Mucosa of rectum (tissue), 2 donors: ENCODE measurements around the gene ITGB2.

Experiments
- H3K27ac ChIP-seq, 2 donors: one replicate each; pipeline ENCODE4 v1.7.0; 2013; ENCODE audit warnings: inconsistent platforms in 2 of 2, low read depth in 2 of 2, low read length in 2 of 2
- H3K27me3 ChIP-seq, 2 donors: one replicate each; pipeline ENCODE4 v1.7.0; 2013; ENCODE audit warnings: low read length in 2 of 2; ENCODE audit not compliant: control insufficient read depth in 2 of 2, insufficient read depth in 2 of 2
- H3K36me3 ChIP-seq, 2 donors: one replicate each; pipeline ENCODE4 v1.7.0; 2013; ENCODE audit warnings: low read length in 2 of 2; ENCODE audit not compliant: control insufficient read depth in 2 of 2, insufficient read depth in 2 of 2
- H3K4me1 ChIP-seq, 2 donors: one replicate each; pipeline ENCODE4 v1.7.0; 2013; ENCODE audit warnings: low read length in 2 of 2, mild to moderate bottlenecking in 1 of 2; ENCODE audit not compliant: control insufficient read depth in 2 of 2, insufficient read depth in 2 of 2
- H3K4me3 ChIP-seq, 2 donors: one replicate each; pipeline ENCODE4 v1.7.0; 2013; ENCODE audit warnings: low read length in 2 of 2
- H3K9ac ChIP-seq, 2 donors: one replicate each; pipeline ENCODE4 v1.7.0; 2013; ENCODE audit warnings: low read length in 2 of 2, low read depth in 1 of 2, mild to moderate bottlenecking in 1 of 2
- H3K9me3 ChIP-seq, 2 donors: one replicate each; pipeline ENCODE4 v1.7.0; 2013; ENCODE audit warnings: low read length in 2 of 2; ENCODE audit not compliant: control insufficient read depth in 2 of 2
- donor health status: healthy.
- donor health status: Normal muscosa, but diverticular disease.

Gene ITGB2

DNA sequence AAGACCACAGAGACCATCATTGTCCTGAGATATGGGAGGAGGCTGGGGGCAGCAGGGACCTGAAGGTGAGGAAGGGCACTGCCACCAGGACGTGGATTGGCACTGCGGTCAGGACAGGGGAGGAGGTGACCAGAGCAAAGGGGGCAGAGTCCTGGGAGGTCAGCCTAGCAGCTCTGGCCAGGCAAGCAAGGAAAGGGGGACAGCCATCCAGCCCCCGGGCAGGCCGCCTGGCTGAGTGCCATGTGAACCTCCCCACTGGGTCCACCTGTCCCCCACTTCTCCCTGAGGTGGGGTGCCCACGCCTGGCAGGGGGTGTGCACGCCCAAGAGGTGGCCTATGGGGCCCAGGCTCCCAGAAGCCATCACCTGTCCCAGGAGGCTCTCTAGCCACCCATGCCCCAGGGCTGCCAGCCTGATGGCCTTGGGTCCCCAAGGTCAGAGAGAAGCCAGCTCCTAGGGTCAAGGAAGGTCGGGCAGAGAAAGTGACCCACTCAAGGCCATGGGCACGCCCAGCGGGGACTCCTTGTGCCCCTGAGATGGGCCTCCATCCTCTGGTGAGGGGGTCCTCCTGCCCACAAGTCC, 29.6 kb downstream of the ITGB2 start:
- Histone ChIP-seq H3K27me3 (no peaks in the 10 kb centered on the region), H3K4me3 (no peak overlapping the region), H3K4me1 (peaks cover 0 to 2% of the 10 kb centered on the region in 2 donors), H3K27ac (no peak overlapping the region), H3K36me3 (no peaks in the 10 kb centered on the region), H3K9ac (no peak overlapping the region), H3K9me3 (no peaks in the 10 kb centered on the region)

DNA sequence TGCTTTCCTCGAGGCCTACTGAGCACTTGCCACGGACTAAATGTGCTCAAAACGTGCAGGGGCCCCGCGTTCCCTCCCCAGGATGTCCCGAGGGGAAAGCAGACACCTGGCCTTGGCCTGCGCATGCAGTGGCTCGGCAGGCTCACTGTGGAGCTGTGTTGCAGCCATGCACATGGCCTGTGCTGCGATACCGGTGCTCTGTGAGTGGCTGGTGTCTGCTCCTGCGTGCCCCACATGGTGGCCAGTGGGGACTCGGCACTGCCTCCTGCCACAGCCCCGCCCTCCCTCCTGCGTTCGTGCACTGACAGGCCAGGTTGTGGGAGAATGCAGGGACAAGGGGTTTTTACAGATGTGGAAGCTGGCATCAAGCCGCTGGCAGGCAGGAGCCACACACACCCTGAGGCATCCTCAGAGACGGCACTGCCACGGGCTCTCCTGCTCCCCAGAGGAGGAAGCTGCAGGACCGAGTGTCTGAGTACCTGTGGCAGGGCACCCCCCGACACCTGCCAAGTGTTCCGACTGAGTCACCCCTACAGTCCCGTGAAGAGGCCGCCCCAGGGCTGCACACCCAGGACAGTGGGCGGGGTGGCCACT, 30.3 kb downstream of the ITGB2 start:
- Histone ChIP-seq H3K27ac (no peak overlapping the region), H3K4me1 (peaks cover 0 to 2% of the 10 kb centered on the region in 2 donors), H3K9me3 (no peaks in the 10 kb centered on the region), H3K36me3 (no peaks in the 10 kb centered on the region), H3K4me3 (no peak overlapping the region), H3K9ac (no peak overlapping the region), H3K27me3 (no peaks in the 10 kb centered on the region)

DNA sequence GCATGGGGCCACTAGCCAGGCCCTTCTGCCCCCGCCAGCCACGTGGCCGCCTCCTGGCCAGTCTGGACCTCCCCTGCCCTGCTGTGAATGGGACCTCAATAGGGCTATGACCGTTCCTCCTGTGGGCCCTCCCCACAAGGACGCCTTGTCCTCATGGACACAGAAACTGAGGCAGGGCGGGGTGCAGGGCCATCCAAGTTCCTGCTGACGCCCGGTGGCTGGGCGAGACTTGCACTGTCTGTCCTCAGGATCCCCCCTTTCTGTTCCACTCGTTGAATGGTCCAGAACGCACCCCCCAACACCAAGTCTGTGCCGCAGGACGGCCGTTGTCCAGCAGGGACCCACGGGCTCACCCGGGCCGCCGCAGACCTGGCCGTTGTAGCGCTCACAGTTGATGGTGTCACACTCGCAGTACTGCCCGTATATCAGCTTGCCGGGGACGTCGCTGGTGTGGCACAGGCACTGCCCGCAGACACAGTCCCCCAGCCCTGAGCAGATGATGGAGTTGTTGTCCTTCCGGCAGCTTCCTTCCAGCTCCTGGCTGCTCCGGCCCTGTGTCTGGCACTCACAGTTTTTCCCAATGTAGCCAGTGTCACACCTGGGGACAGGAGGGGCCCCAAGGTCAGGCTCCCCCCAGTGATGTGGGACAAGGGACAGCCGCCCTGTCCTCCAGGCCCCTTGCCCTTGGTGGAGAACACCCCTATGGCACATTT, 30.9 kb downstream of the ITGB2 start:
- no peak overlapping the region for H3K27ac ChIP-seq
- no peaks in the 10 kb centered on the region for H3K9me3 ChIP-seq
- no peaks in the 10 kb centered on the region for H3K27me3 ChIP-seq
- H3K4me3 ChIP-seq: no peak overlapping the region
- no peaks in the 10 kb centered on the region for H3K36me3 ChIP-seq
- no peak overlapping the region for H3K9ac ChIP-seq
- H3K4me1 ChIP-seq: peaks cover 0 to 2% of the 10 kb centered on the region in 2 donors

DNA sequence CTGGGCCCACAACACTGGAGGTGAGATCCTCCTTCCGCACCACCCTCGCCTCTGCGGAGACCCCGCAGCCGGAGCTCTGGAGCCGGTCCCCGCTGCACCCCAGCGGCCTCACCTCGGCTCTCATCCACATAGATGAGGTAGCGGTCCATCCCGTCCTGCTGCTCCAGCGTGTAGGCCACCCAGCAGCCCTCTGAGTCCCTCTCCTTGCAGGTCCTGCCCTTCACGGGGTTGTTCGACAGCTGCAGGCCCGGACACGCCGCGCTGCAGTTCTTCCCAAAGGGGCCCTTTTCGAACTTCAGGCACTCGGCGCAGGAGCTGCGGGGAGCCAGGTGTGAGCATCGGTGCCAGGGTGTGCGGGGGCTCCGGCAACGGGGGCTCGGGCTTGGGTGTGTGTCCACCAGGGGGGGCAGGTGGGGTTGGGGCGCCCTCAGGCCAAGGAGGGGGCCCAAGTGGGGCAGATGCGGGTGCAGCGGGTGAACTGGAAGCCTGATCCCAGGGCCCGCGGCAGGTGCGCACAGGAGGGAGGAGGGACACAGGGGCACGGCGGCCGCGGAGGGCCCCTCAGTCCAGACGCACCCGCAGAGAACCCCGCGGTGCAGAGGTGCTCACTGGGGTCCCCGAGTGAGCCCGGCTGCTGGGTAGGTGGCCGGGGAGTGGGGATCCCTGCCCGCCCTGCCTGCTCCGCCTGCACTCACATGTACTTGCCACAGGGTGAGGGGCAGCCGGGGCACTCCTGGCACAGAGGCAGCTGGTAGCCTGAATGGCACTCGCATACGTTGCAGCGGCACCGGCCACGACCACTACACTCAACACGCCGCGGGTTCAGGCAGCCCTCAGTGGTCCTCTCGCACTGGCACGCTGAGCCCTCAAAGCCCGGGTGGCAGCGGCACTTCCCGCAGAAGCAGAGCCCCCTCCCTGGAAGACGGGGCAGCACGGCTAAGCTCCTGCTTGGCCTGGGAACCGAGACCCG, 31.8 kb downstream of the ITGB2 start:
- no peaks in the 10 kb centered on the region for H3K36me3 ChIP-seq
- no peak overlapping the region for H3K9ac ChIP-seq
- no peak overlapping the region for H3K4me3 ChIP-seq

DNA sequence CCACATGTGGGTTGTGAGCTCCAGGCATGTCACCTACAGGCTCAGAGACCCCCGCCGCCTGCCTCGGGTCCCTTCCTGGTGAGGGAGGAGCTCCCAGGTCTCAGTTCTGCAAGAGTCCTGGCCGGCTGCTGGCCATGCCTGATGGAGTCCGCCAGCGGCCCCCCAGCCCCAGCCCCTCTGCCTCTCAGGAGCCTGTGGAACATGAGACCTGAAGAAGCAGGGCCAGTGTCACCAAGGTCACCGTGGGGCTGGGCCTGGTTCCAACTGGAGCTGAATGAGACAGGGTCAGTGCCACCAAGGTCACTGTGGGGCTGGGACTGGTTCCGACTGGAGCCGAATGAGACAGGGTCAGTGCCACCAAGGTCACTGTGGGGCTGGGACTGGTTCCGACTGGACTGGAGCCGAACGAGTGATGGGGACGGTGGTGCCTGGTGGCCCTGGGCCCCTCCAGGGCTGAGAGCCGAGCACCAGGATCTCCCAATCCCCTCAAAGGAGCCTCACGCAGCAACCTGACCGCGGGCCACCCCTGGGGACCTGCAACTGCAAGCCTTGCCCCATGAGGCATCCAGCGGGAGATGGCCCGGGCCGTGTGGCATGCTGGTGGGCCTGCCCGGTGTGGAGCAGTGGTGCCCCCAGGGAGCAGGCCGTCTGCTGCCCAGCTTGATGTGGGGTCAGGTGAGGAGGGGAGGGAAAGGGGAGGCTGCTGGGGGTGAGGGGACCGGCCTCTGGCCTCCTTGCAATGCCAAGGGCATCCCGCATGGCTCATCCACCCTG, 32.7 kb downstream of the ITGB2 start:
- no peaks in the 10 kb centered on the region for H3K27me3 ChIP-seq
- no peak overlapping the region for H3K9ac ChIP-seq
- H3K4me1 ChIP-seq: peaks cover 0 to 2% of the 10 kb centered on the region in 2 donors
- H3K9me3 ChIP-seq: no peaks in the 10 kb centered on the region
- H3K4me3 ChIP-seq: no peak overlapping the region
- H3K27ac ChIP-seq: no peak overlapping the region
- H3K36me3 ChIP-seq: no peaks in the 10 kb centered on the region

More for the DNA sequence above, 31.8 kb downstream of the ITGB2 start:
- Histone ChIP-seq H3K4me1 (peaks cover 0 to 2% of the 10 kb centered on the region in 2 donors), H3K27ac (no peak overlapping the region), H3K27me3 (no peaks in the 10 kb centered on the region), H3K9me3 (no peaks in the 10 kb centered on the region)

DNA sequence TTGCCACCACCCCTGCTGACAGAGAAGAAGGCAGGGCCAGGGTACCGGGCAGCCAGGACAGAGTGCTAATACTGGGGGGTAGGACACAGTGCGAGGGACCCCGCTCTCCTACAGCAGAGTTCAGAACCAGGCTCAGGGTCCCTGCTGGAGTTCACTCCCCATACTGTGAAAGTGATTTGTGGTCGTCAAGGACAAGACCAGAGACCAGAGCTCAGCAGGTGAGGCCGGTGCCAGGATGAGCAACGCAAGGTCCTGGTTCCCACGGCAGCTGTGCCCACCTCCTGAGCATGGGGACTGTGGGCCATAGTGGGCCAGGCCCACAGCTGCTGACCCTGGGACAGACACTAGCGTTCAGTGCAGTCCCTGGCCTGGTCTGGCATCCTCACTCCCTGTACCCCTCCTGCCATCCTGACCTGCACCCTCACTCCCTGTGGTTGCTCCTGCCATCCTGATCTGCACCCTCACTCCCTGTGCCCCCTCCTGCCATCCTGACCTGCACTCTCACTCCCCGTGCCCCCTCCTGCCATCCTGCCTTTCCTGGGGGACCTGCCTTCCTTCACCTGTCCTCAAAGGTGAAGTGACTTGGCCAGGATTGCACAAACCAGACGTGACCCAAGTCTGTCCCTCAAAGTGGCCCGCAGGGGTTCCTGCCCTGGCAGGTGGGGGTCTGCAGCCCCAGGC, 33.4 kb downstream of the ITGB2 start:
- Histone ChIP-seq H3K27me3 (no peaks in the 10 kb centered on the region), H3K4me1 (peaks cover 3 to 5% of the 10 kb centered on the region in 2 donors), H3K27ac (no peak overlapping the region), H3K36me3 (no peaks in the 10 kb centered on the region), H3K4me3 (no peak overlapping the region), H3K9ac (no peak overlapping the region), H3K9me3 (no peaks in the 10 kb centered on the region)

DNA sequence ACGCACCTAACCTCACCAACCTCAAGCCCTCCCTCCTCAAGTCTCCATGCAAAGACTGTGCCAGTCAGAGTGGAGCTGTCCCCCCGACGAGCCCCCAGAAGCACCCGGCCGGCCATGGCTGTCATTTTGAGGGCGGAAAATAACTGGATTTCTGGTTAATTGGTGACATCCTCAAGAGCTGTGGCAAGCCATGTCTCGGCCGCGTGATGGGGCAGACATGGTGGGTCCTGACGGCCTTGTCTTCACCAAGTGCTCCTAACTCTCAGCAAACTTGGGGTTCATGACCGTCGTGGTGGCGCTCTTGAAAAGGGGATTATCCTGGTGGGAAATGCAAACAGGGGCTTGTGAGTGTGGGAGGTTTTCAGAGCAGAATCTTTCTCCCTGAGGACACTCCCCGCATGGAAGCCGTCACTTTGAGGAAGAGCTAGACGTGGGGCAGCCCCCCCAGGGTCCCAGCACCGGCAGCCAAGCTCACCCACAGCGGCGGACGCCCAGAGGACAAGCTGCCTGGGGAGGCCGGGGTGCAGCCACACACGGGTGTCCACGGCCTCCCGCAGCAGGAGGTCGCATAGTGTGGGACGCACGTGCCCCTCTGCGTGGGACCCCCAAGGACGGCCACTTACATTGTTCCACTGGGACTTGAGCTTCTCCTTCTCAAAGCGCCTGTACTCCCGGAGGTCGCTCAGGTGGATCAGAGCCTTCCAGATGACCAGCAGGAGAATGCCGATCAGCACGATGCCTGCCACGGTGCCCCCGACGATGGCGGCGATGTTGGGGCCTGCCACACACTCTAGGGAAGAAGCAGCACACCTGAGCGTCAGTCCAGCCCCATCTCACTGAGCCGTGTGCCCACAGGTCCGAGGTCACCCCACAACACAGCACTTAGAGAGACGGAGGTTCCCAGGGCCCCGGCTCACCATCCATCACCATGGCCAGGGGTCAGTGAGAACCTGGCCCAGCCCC, 34.3 kb downstream of the ITGB2 start:
- no peaks in the 10 kb centered on the region for H3K9me3 ChIP-seq
- H3K4me1 ChIP-seq: peaks cover 6 to 14% of the 10 kb centered on the region in 2 donors
- H3K36me3 ChIP-seq: no peaks in the 10 kb centered on the region
- H3K27me3 ChIP-seq: no peaks in the 10 kb centered on the region
- no peak overlapping the region for H3K27ac ChIP-seq
- H3K9ac ChIP-seq: no peak overlapping the region
- H3K4me3 ChIP-seq: no peak overlapping the region

DNA sequence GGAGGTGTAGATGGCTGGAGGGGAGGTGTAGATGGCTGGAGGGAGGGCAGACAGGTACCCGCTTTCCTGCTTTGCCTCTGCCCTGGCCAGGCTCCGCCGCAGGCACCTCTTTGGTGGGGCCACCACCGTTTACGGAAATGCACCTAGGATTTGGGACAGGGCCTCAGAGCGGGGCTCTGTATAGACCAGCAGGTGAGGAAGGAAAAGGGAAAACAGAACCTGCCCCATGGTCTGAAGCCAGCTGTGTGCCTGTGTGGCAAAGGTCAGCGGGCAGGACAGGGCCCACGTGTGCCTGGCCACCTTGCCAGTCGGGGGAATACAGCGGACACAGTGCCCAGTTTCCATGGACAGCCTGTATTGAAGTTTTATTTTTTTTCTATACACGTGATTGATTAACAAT, 35.1 kb downstream of the ITGB2 start:
- Histone ChIP-seq H3K9ac (no peak overlapping the region), H3K27me3 (no peaks in the 10 kb centered on the region), H3K36me3 (no peaks in the 10 kb centered on the region), H3K4me1 (peaks cover 7 to 14% of the 10 kb centered on the region in 2 donors), H3K9me3 (no peaks in the 10 kb centered on the region), H3K27ac (no peak overlapping the region), H3K4me3 (no peak overlapping the region)
